ENCODE results near the gene CUBN.
A peak's percentile ranks its signal among the peaks of the same experiment; 100 is the strongest.

CUBN gene

GRCh38 chr10:16866541-16867275 lies 262.9 kb downstream of the CUBN start:
- no peak for DNase-seq
- Histone ChIP-seq H2BK15ac (replicated peaks; ENCODE audit: low read depth) (no peak overlapping the region), H3K4ac (ENCODE audit: low read depth, low read length) (no peak overlapping the region), H3K4me2 (ENCODE audit: low read length) (no peak overlapping the region), H3K4me1 (ENCODE audit: control insufficient read depth, low read depth, low read length) (no peaks in the 10 kb centered on the region), H3K23ac (ENCODE audit: low read length) (no peak overlapping the region), H2BK5ac (ENCODE audit: low read length) (no peak overlapping the region), H3K27ac (ENCODE audit: low read depth, low read length) (no peak overlapping the region), H3K79me2 (ENCODE audit: control insufficient read depth, insufficient read depth, low read length) (no peaks in the 10 kb centered on the region), H4K5ac (ENCODE audit: low read length) (no peak overlapping the region), H3K79me1 (ENCODE audit: low read length) (no peaks in the 10 kb centered on the region), H3K36me3 (ENCODE audit: control insufficient read depth, insufficient read depth, low read length) (no peaks in the 10 kb centered on the region), H3K9ac (ENCODE audit: low read length) (no peak overlapping the region), H3K4me3 (ENCODE audit: low read length) (no peak overlapping the region), H3K27me3 (ENCODE audit: insufficient read depth, low read length, poor library complexity) (no peaks in the 10 kb centered on the region), H3K56ac (ENCODE audit: low read length) (no peak overlapping the region), H4K8ac (ENCODE audit: low read depth, low read length) (no peak overlapping the region), H2AK5ac (ENCODE audit: low read length) (no peak overlapping the region), H2BK120ac (ENCODE audit: low read depth, low read length) (no peak overlapping the region), H3K18ac (ENCODE audit: low read length) (no peak overlapping the region)
- no CpG with 5 or more reads among the region's 7 CpGs for WGBS (ENCODE audit: extremely low coverage, insufficient coverage, low lambda C conversion rate)

GRCh38 chr10:16865766-16866165 lies 263.8 kb downstream of the CUBN start:
- no peak overlapping the region for H4K5ac ChIP-seq (ENCODE audit: low read length)
- H3K27ac ChIP-seq (ENCODE audit: low read depth, low read length), result no peak overlapping the region
- H3K36me3 ChIP-seq (ENCODE audit: control insufficient read depth, insufficient read depth, low read length), result no peaks in the 10 kb centered on the region
- H3K4me3 ChIP-seq (ENCODE audit: low read length), result no peak overlapping the region
- H3K4me1 ChIP-seq (ENCODE audit: control insufficient read depth, low read depth, low read length), result no peaks in the 10 kb centered on the region
- H3K23ac ChIP-seq (ENCODE audit: low read length), result no peak overlapping the region
- no peaks in the 10 kb centered on the region for H3K79me2 ChIP-seq (ENCODE audit: control insufficient read depth, insufficient read depth, low read length)
- H3K4me2 ChIP-seq (ENCODE audit: low read length), result no peak overlapping the region
- no peak overlapping the region for H2BK120ac ChIP-seq (ENCODE audit: low read depth, low read length)
- H3K79me1 ChIP-seq (ENCODE audit: low read length), result no peaks in the 10 kb centered on the region
- H3K4ac ChIP-seq (ENCODE audit: low read depth, low read length), result no peak overlapping the region
- no peaks in the 10 kb centered on the region for H3K27me3 ChIP-seq (ENCODE audit: insufficient read depth, low read length, poor library complexity)
- DNase-seq, result no peak
- no peak overlapping the region for H2BK5ac ChIP-seq (ENCODE audit: low read length)
- WGBS (ENCODE audit: extremely low coverage, insufficient coverage, low lambda C conversion rate), result no CpG with 5 or more reads among the region's 7 CpGs
- H3K9ac ChIP-seq (ENCODE audit: low read length), result no peak overlapping the region
- no peak overlapping the region for H2AK5ac ChIP-seq (ENCODE audit: low read length)
- no peak overlapping the region for H3K56ac ChIP-seq (ENCODE audit: low read length)
- no peak overlapping the region for H3K18ac ChIP-seq (ENCODE audit: low read length)
- no peak overlapping the region for H2BK15ac ChIP-seq (replicated peaks; ENCODE audit: low read depth)
- no peak overlapping the region for H4K8ac ChIP-seq (ENCODE audit: low read depth, low read length)

GRCh38 chr10:16863766-16864165 lies 265.8 kb downstream of the CUBN start:
- no peak overlapping the region for H3K4me2 ChIP-seq (ENCODE audit: low read length)
- H3K4ac ChIP-seq (ENCODE audit: low read depth, low read length), result no peak overlapping the region
- H3K79me1 ChIP-seq (ENCODE audit: low read length), result no peaks in the 10 kb centered on the region
- no peak overlapping the region for H2BK120ac ChIP-seq (ENCODE audit: low read depth, low read length)
- H2AK5ac ChIP-seq (ENCODE audit: low read length), result no peak overlapping the region
- H3K4me3 ChIP-seq (ENCODE audit: low read length), result no peak overlapping the region
- no peak overlapping the region for H3K18ac ChIP-seq (ENCODE audit: low read length)
- H2BK15ac ChIP-seq (replicated peaks; ENCODE audit: low read depth), result no peak overlapping the region
- H3K9ac ChIP-seq (ENCODE audit: low read length), result no peak overlapping the region
- no peaks in the 10 kb centered on the region for H3K4me1 ChIP-seq (ENCODE audit: control insufficient read depth, low read depth, low read length)
- H2BK5ac ChIP-seq (ENCODE audit: low read length), result no peak overlapping the region
- no peak overlapping the region for H3K27ac ChIP-seq (ENCODE audit: low read depth, low read length)
- no peak for DNase-seq
- H3K27me3 ChIP-seq (ENCODE audit: insufficient read depth, low read length, poor library complexity), result no peaks in the 10 kb centered on the region
- H3K36me3 ChIP-seq (ENCODE audit: control insufficient read depth, insufficient read depth, low read length), result no peaks in the 10 kb centered on the region
- no peak overlapping the region for H4K5ac ChIP-seq (ENCODE audit: low read length)
- no peak overlapping the region for H3K23ac ChIP-seq (ENCODE audit: low read length)
- no CpG with 5 or more reads among the region's 2 CpGs for WGBS (ENCODE audit: extremely low coverage, insufficient coverage, low lambda C conversion rate)
- H4K8ac ChIP-seq (ENCODE audit: low read depth, low read length), result no peak overlapping the region
- no peak overlapping the region for H3K56ac ChIP-seq (ENCODE audit: low read length)
- H3K79me2 ChIP-seq (ENCODE audit: control insufficient read depth, insufficient read depth, low read length), result no peaks in the 10 kb centered on the region

- Histone ChIP-seq H3K79me1 (ENCODE audit: low read length) (no peaks in the 10 kb centered on the region), H2AK5ac (ENCODE audit: low read length) (no peak overlapping the region), H3K36me3 (ENCODE audit: control insufficient read depth, insufficient read depth, low read length) (no peaks in the 10 kb centered on the region), H3K4me2 (ENCODE audit: low read length) (no peak overlapping the region), H3K27ac (ENCODE audit: low read depth, low read length) (no peak overlapping the region), H3K9ac (ENCODE audit: low read length) (no peak overlapping the region), H3K18ac (ENCODE audit: low read length) (no peak overlapping the region), H4K5ac (ENCODE audit: low read length) (no peak overlapping the region), H3K4me1 (ENCODE audit: control insufficient read depth, low read depth, low read length) (no peaks in the 10 kb centered on the region), H2BK5ac (ENCODE audit: low read length) (no peak overlapping the region), H3K56ac (ENCODE audit: low read length) (no peak overlapping the region), H3K27me3 (ENCODE audit: insufficient read depth, low read length, poor library complexity) (no peaks in the 10 kb centered on the region), H3K4ac (ENCODE audit: low read depth, low read length) (no peak overlapping the region), H2BK15ac (replicated peaks; ENCODE audit: low read depth) (no peak overlapping the region), H4K8ac (ENCODE audit: low read depth, low read length) (no peak overlapping the region), H2BK120ac (ENCODE audit: low read depth, low read length) (no peak overlapping the region), H3K23ac (ENCODE audit: low read length) (no peak overlapping the region), H3K4me3 (ENCODE audit: low read length) (no peak overlapping the region), H3K79me2 (ENCODE audit: control insufficient read depth, insufficient read depth, low read length) (no peaks in the 10 kb centered on the region)
- no CpG with 5 or more reads among the region's 4 CpGs for WGBS (ENCODE audit: extremely low coverage, insufficient coverage, low lambda C conversion rate)
- no peak for DNase-seq
Measured at GRCh38 chr10:16857419-16857818, 272.2 kb downstream of the CUBN start.

GRCh38 chr10:16856567-16856966 lies 273.0 kb downstream of the CUBN start:
- DNase-seq, result peak; percentile 56
- H4K5ac ChIP-seq (ENCODE audit: low read length), result no peak overlapping the region
- no peak overlapping the region for H3K56ac ChIP-seq (ENCODE audit: low read length)
- no CpG with 5 or more reads among the region's 4 CpGs for WGBS (ENCODE audit: extremely low coverage, insufficient coverage, low lambda C conversion rate)
- H3K36me3 ChIP-seq (ENCODE audit: control insufficient read depth, insufficient read depth, low read length), result no peaks in the 10 kb centered on the region
- H3K4me1 ChIP-seq (ENCODE audit: control insufficient read depth, low read depth, low read length), result no peaks in the 10 kb centered on the region
- H3K79me1 ChIP-seq (ENCODE audit: low read length), result no peaks in the 10 kb centered on the region
- H3K4me3 ChIP-seq (ENCODE audit: low read length), result no peak overlapping the region
- H3K79me2 ChIP-seq (ENCODE audit: control insufficient read depth, insufficient read depth, low read length), result no peaks in the 10 kb centered on the region
- no peak overlapping the region for H4K8ac ChIP-seq (ENCODE audit: low read depth, low read length)
- H3K4ac ChIP-seq (ENCODE audit: low read depth, low read length), result no peak overlapping the region
- H2AK5ac ChIP-seq (ENCODE audit: low read length), result no peak overlapping the region
- no peak overlapping the region for H3K4me2 ChIP-seq (ENCODE audit: low read length)
- no peak overlapping the region for H3K23ac ChIP-seq (ENCODE audit: low read length)
- no peak overlapping the region for H3K27ac ChIP-seq (ENCODE audit: low read depth, low read length)
- no peak overlapping the region for H2BK120ac ChIP-seq (ENCODE audit: low read depth, low read length)
- H3K18ac ChIP-seq (ENCODE audit: low read length), result no peak overlapping the region
- H2BK15ac ChIP-seq (replicated peaks; ENCODE audit: low read depth), result no peak overlapping the region
- no peak overlapping the region for H3K9ac ChIP-seq (ENCODE audit: low read length)
- H3K27me3 ChIP-seq (ENCODE audit: insufficient read depth, low read length, poor library complexity), result no peaks in the 10 kb centered on the region
- no peak overlapping the region for H2BK5ac ChIP-seq (ENCODE audit: low read length)

- Histone ChIP-seq H4K5ac (ENCODE audit: low read length) (no peak overlapping the region), H3K4me2 (ENCODE audit: low read length) (no peak overlapping the region), H3K18ac (ENCODE audit: low read length) (no peak overlapping the region), H2AK5ac (ENCODE audit: low read length) (no peak overlapping the region), H3K79me2 (ENCODE audit: control insufficient read depth, insufficient read depth, low read length) (no peaks in the 10 kb centered on the region), H3K4me1 (ENCODE audit: control insufficient read depth, low read depth, low read length) (no peaks in the 10 kb centered on the region), H3K36me3 (ENCODE audit: control insufficient read depth, insufficient read depth, low read length) (no peaks in the 10 kb centered on the region), H2BK5ac (ENCODE audit: low read length) (no peak overlapping the region), H4K8ac (ENCODE audit: low read depth, low read length) (no peak overlapping the region), H3K4ac (ENCODE audit: low read depth, low read length) (no peak overlapping the region), H3K9ac (ENCODE audit: low read length) (no peak overlapping the region), H2BK120ac (ENCODE audit: low read depth, low read length) (no peak overlapping the region), H3K23ac (ENCODE audit: low read length) (no peak overlapping the region), H3K79me1 (ENCODE audit: low read length) (no peaks in the 10 kb centered on the region), H3K27ac (ENCODE audit: low read depth, low read length) (no peak overlapping the region), H3K27me3 (ENCODE audit: insufficient read depth, low read length, poor library complexity) (no peaks in the 10 kb centered on the region), H2BK15ac (replicated peaks; ENCODE audit: low read depth) (no peak overlapping the region), H3K56ac (ENCODE audit: low read length) (no peak overlapping the region), H3K4me3 (ENCODE audit: low read length) (no peak overlapping the region)
- DNase-seq, result no peak
- WGBS (ENCODE audit: extremely low coverage, insufficient coverage, low lambda C conversion rate), result no CpG with 5 or more reads among the region's 5 CpGs
Measured at GRCh38 chr10:16856092-16856491, 273.5 kb downstream of the CUBN start.
